ENCODE measurements around the gene GRK4. TPM values are rescaled to one million over a fixed set of nuclear protein-coding genes. Genes with fewer than 3 reads are reported as not detected.

GRK4 gene
- total and polyA plus RNA-seq, 2 of the 4 experiments (the other 2 are of a cell fraction), result 1.6 to 2.2 TPM

- 63% methylated on average over 2 of the region's 4 CpGs; no CpG with 5 or more reads in 1 of the 2 experiments for WGBS, 2 experiments (ENCODE audit: extremely low coverage in 2 of 2, insufficient read length in 1 of 2)
- dilution Hi-C loops (cut with HindIII; ENCODE audit: low sequenced_read_pairs, unreplicated experiment), result no loop called here
- POLR2A ChIA-PET (ENCODE audit: unreplicated experiment), result no interaction called here
Measured at GRCh38 chr4:2995546-2996265, 32.3 kb downstream of the GRK4 start.

More at GRCh38 chr4:2995546-2996265, 32.3 kb downstream of the GRK4 start:
- Histone ChIP-seq H2AFZ (replicated peaks; ENCODE audit: low read length, poor library complexity) (no peak overlapping the region), H2BK5ac (ENCODE audit: low read depth, low read length, poor library complexity, severe bottlenecking) (no peak overlapping the region), H3K27me3 (ENCODE audit: control insufficient read depth, insufficient read depth, low read length) (peaks cover 14% of the 10 kb centered on the region), H3K18ac (ENCODE audit: low read depth, low read length) (no peak overlapping the region), H4K8ac (ENCODE audit: low read depth in 2 of 2, low read length in 2 of 2) (no peak overlapping the region), H3K14ac (replicated peaks; ENCODE audit: low read depth, low read length) (no peak overlapping the region), H2BK120ac (ENCODE audit: low read depth, low read length) (no peak overlapping the region), H3K9me3 (ENCODE audit: control insufficient read depth, insufficient read depth, low read length) (no peaks in the 10 kb centered on the region), H2AK9ac (replicated peaks; ENCODE audit: low read depth, low read length, poor library complexity) (no peak overlapping the region), H3K27ac (ENCODE audit: insufficient read depth, low read length) (no peak overlapping the region), H2BK20ac (ENCODE audit: low read depth, low read length) (no peak overlapping the region), H3K36me3 (ENCODE audit: control insufficient read depth, insufficient read depth, low read length) (no peaks in the 10 kb centered on the region), H2AK5ac (ENCODE audit: low read depth, low read length) (no peak overlapping the region), H3K9me1 (ENCODE audit: insufficient read depth, low read length) (no peaks in the 10 kb centered on the region), H4K91ac (ENCODE audit: insufficient read depth, low read depth, low read length) (no peak overlapping the region), H3K9ac (ENCODE audit: low read depth, low read length) (no peak overlapping the region), H3K23ac (ENCODE audit: low read depth, low read length) (no peak overlapping the region), H3K4me2 (ENCODE audit: low read depth, low read length) (no peak overlapping the region), H3K4me3 (ENCODE audit: insufficient read depth, low read depth, low read length) (no peak overlapping the region), H3K56ac (ENCODE audit: extremely low read depth, insufficient read depth, low read length) (no peak overlapping the region), H3K4ac (ENCODE audit: low read depth, low read length) (no peak overlapping the region), H3K4me1 (ENCODE audit: control insufficient read depth, insufficient read depth, low read length) (no peaks in the 10 kb centered on the region), H3K79me1 (ENCODE audit: low read depth in 1 of 2, low read length in 2 of 2) (no peaks in the 10 kb centered on the region), H2BK15ac (ENCODE audit: low read depth, low read length) (no peak overlapping the region), H4K20me1 (ENCODE audit: insufficient read depth, low read length) (no peaks in the 10 kb centered on the region), H4K5ac (ENCODE audit: low read depth, low read length) (no peak overlapping the region)
- in situ Hi-C loops (cut with MboI; ENCODE audit: low sequenced_read_pairs), result no loop called here
- ATAC-seq (ENCODE audit: low read depth) (no peak), DNase-seq (no peak)
- no TSS peak for BruUV-seq (replicated peaks)
- CTCF ChIA-PET, result interaction anchor here (0.6 kb wide), 1 partner anchor 38 kb away, joined by 9 read pairs; no protein-coding TSS in a partner anchor
- intact Hi-C loops (cut with micrococcal nuclease), result loop anchor here (5.0 kb wide), 1 partner anchor 37 kb away; no protein-coding TSS in a partner anchor
- TF ChIP-seq SMC3 (IDR thresholded peaks at IDR 0.05; ENCODE audit: low read depth, low read length) (no peak), RCOR1 (IDR thresholded peaks at IDR 0.05; ENCODE audit: insufficient replicate concordance, low read length) (no peak), MXI1 (IDR thresholded peaks at IDR 0.05; ENCODE audit: borderline replicate concordance, low read depth, low read length) (no peak), FOS (IDR thresholded peaks at IDR 0.05; ENCODE audit: low read depth, low read length) (no peak), BHLHE40 (IDR thresholded peaks at IDR 0.05; ENCODE audit: low read depth, low read length) (no peak), RFX5 (IDR thresholded peaks at IDR 0.05; ENCODE audit: low read depth, low read length) (no peak), RAD21 (IDR thresholded peaks at IDR 0.05; ENCODE audit: low read length) (no peak), POLR2A (IDR thresholded peaks at IDR 0.05; ENCODE audit: low read depth, low read length) (no peak), ELK1 (IDR thresholded peaks at IDR 0.05; ENCODE audit: borderline replicate concordance, low read depth, low read length) (no peak)
